Midbrain (tissue), 1 donor: Measurements from ENCODE around the gene ADGRG7.
"Not testable (repeated sequence)": the region's sequence is repeated elsewhere in the genome, so short reads cannot be mapped to it uniquely, and the experiment has no call there.

Experiments
- DNase-seq: peaks from one replicate; lab custom pipeline; 2025; lab: John Stamatoyannopoulos, UW

Gene ADGRG7

DNA sequence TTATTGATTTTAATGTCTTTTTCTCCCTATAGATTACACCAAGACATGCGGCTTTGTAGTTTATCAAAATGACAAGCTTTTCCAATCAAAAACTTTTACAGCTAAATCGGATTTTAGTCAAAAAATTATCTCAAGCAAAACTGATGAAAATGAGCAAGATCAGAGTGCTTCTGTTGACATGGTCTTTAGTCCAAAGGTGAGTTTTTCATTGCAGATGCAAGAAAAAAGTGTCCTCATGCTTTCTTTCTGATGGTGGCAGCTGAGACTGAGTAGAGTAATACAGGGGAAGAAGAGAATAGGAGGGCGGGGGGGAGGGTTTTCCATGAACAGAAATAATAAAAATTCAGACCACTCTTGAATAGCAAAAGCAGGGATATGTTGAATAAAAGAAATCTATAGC, 36.5 kb downstream of the ADGRG7 start:
- DNase-seq, result no peak

GRCh38 chr3:100647171-100647570, 37.8 kb downstream of the ADGRG7 start:
- DNase-seq, result no peak

DNA sequence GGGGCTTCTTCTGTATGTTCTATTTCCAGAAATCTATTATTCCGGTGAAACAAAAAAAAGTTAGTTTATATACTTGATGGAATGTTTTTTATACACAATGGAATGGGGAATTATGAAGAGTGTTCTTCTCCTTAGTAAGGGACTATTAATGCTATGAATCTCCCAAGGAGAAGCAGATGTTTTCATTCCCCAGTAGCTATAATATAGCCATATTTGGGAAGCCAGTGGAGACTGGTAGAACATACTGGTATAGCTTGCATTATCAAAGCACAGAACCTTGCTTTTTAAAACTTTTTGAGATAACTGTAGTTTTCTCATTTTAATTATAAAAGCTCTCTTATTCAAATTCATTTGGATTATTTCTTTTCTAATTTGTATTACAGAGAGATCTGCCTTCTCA, 38.3 kb downstream of the ADGRG7 start:
- DNase-seq, result no peak

- no peak for DNase-seq
These were observed 41.5 kb downstream of the ADGRG7 start for GRCh38 chr3:100650651-100651619.

- no peak for DNase-seq
These were observed 44.3 kb downstream of the ADGRG7 start for GRCh38 chr3:100653604-100654294.

- no peak for DNase-seq
These were observed 47.5 kb downstream of the ADGRG7 start for GRCh38 chr3:100656945-100657344.

DNA sequence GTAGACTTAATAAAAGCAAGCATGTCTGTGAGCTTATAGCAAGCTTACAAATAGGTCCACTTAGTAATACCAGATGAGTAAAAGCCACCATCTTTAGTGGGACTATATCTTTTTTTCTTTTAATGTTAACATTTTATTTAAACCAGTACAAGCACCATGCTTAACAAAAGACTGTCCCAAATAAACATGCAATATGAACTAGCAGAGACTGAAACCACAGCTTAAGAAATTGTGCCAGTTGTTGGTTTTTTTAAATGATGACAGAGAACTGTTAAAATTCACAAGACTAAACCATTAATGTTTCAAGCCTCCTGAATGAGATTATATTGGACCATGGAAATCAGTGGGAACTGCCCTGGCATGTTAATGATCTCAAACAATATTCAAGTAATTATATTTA, 51.9 kb downstream of the ADGRG7 start:
- not testable (repeated sequence) for DNase-seq

DNA sequence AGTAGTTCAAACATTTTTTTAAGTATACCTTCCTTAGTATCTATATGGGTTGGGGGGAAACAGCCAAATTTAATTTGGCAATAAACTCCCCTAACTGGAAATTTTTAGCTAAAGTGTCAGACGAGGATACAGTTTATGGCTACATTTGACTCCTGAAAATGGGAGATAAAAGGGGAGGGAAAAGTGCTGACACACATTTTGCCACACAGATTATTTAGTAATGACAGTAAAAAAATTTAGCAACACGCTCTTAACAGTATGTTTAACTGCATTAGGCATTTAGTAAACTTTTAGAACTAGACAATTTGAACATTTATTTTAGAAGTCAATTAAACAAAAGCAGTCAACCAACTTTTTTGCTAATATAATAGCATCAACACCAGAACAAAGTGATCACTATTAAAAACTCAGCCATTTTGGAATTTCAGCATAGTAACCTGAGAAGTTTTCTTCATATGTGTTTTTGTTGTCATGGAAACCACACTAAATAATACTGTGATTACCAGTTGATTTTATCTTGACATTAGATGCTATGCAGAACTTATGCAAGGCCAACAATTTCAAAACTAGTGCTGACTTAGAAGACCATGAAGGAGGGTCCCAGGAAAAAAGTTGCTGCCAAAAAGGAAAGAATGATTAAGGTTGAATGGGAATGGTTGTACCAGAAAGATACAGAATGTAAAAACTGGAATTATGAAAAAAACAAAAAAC, 52.9 kb downstream of the ADGRG7 start:
- no peak for DNase-seq

- no peak for DNase-seq
These were observed 55.8 kb downstream of the ADGRG7 start for GRCh38 chr3:100665230-100665629.

- DNase-seq, result not testable (repeated sequence)
These were observed 57.3 kb downstream of the ADGRG7 start for GRCh38 chr3:100666699-100667098.

DNA sequence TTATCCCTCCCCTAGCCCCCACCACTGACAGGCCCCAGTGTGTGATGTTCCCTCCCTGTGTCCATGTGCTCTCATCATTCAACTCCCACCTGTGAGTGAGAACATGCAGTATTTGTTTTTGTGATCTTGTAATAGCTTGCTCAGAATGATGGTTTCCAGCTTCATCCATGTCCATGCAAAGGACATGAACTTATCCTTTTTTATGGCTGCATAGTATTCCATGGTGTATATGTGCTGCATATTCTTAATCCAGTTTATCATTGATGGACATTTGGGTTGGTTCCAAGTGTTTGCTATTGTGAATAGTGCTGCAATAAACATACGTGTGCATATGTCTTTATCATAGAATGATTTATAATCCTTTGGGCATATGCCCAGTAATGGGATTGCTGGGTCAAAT, 57.9 kb downstream of the ADGRG7 start:
- DNase-seq, result not testable (repeated sequence)

DNA sequence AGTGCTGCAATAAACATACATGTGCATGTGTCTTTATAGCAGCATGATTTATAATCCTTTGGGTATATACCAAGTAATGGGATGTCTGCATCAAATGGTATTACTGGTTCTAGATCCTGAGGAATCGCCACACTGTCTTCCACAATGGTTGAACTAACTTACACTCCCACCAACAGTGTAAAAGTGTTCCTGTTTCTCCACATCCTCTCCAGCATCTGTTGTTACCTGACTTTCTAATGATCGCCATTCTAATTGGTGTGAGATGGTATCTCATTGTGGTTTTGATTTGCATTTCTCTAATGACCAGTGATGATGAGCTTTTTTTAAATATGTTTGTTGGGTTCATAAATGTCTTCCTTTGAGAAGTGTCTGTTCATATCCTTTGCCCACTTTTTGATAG, 61.6 kb downstream of the ADGRG7 start:
- not testable (repeated sequence) for DNase-seq

DNA sequence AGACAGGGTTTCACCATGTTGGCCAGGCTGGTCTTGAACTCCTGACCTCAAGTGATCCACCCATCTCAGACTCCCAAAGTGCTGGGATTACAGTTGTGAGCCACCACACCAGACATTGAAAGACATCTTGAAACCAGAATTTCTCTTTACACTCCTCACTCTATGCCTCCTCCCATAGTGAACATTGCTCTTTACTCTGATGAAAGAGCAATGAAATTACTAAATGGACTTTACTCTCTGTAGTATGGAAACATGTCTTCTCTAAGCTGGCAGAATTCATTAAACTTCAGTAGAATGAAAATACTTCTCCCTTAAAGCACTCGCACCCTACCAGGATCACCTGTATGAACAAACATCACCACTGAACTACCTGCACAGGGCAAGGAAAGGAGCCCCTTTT, 72.1 kb downstream of the ADGRG7 start:
- no peak for DNase-seq

DNA sequence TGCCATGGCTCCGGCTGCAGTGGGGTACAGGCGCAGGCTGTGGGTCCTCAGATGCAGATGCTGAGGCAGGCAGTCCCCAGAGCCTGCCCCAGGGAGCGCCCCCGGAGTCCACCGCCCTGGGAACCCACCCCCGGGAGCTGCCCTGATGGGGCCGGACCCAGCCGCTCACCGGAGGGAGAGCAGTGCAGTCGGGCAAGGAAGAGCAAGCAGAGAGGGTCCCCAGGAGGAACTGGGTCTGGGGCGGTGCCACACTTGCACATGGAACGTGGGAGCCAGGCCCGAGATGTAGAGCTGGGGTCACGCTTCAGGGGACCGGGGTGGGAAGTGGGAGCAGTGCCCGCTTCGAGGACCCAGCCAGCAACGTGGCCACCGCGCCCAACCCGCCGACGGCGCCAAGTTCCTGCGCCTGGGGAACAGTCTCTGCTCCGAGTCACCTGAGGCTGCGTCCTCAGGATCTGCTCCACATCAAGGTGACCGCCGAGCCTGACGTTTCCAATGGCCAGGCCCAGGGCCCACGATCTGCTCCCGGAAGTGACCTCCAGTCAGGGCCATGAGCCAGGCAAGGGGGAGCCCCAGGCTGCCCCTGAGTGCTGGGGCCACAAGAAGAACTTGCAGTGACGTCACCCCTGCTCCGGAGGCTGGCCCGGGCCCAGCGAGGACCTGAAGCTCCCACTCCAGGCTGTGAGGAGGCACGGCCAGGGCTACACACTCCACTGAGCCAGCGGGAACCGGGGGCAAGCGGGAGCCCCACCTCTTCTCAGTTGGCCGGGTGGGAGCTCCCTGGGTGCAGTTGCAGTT, 72.9 kb downstream of the ADGRG7 start:
- no peak for DNase-seq

- no peak for DNase-seq
These were observed 73.7 kb downstream of the ADGRG7 start for GRCh38 chr3:100682854-100683760.

GRCh38 chr3:100693225-100693624, 83.8 kb downstream of the ADGRG7 start:
- DNase-seq, result no peak

DNA sequence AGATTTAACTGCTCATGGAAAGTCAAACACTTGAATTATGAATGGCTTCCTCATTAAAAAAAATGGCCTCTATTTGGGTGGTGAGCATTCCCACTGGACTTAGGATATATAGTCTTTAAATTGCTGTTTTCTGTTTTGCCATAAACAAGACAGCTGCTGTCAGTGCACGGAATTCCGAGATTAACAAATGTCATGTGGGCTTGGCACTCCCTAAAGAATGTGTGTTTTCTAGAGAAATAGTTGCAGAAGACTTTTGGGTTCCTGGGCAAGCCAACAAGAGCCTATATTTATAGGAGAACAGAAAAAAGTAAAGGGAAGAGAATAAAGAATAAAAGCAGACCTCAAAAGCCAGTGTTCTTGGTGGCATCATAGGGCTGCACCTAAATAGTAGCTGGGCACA, 86.3 kb downstream of the ADGRG7 start:
- no peak for DNase-seq

GRCh38 chr3:100696161-100696560, 86.8 kb downstream of the ADGRG7 start:
- no peak for DNase-seq

- DNase-seq, result no peak
These were observed 87.8 kb downstream of the ADGRG7 start for GRCh38 chr3:100697172-100697571.

- no peak for DNase-seq
These were observed 88.4 kb downstream of the ADGRG7 start for GRCh38 chr3:100697723-100698285.
